ENCODE data around the gene TUBA4A. TPM values are rescaled to one million over a fixed set of nuclear protein-coding genes. Genes with fewer than 3 reads are reported as not detected.
A peak's percentile ranks its signal among the peaks of the same experiment; 100 is the strongest.

TUBA4A gene
- total RNA-seq (10 to 100 TPM; 14.3 to 43.9 TPM), polyA plus RNA-seq (ENCODE audit: insufficient read length in 2 of 2) (10 to 100 TPM; 73.6 to 84.9 TPM)
- long read RNA-seq, donor 1, transcript TUBA4A-201 (4 exons, 2,162 nt) = major isoform, 36 of 47 reads
- long read RNA-seq, donor 1, partial matches to known transcripts = 11 of 47 reads
- long read RNA-seq, donor 1, other reads (novel, unspliced or antisense) = 0 of 47 reads
- long read RNA-seq, donor 2, transcript TUBA4A-201 (4 exons, 2,162 nt) = major isoform, 7 of 13 reads
- long read RNA-seq, donor 2, partial matches to known transcripts = 5 of 13 reads
- long read RNA-seq, donor 2, other reads (novel, unspliced or antisense) = 0 of 13 reads
- long read RNA-seq, donor 3, transcript TUBA4A-201 (4 exons, 2,162 nt) = major isoform, 13 of 18 reads
- long read RNA-seq, donor 3, partial matches to known transcripts = 5 of 18 reads
- long read RNA-seq, donor 3, other reads (novel, unspliced or antisense) = 0 of 18 reads
- long read RNA-seq, donor 4, transcript TUBA4A-201 (4 exons, 2,162 nt) = major isoform, 11 of 21 reads
- long read RNA-seq, donor 4, partial matches to known transcripts = 8 of 21 reads
- long read RNA-seq, donor 4, other reads (novel, unspliced or antisense) = 0 of 21 reads

DNA sequence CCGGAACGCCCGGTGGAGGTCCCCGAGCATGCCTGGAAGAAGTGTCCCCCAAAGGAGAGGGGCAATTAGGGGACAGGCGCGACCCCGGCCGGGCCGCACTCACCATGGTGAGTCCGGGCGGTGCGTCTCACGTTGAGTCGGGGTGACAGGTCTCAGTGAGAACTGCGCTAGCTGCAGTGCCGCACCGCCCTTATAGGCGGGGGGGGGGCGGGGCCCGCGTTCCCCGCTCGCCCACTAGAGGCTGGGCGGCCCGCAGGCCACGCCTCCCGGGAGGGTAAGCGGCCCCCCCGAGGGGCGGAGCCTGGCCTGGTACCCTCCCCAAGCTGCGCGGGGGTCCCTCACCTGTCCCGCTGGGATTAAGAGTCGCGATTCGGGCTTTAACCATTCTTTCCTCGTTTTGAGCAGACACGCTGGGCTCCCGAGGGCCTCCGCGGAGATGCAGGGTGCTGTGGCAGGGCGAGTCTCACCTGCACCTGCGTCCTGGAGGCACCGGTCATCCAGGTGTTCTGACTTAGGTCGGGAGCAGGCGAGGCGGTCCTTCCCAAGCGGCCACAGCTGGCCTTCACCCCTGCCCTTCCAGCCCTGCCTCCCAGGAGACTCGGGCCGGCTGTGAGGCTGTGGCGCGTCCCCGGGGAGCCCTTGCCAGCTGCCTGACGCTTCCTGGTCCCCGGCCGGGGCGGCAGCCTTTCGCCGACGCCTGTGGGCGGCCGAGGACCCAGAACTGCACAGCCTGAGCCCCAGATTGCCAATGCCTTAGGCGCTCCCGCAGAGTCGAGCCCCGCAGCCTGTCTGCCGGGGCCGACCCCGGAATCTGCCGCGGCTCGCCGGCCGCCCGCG is at the start of gene TUBA4A:
TSS of gene TUBA4A (minus strand) at position 166 of the 837 bp plus-strand sequence. CDS start at position 106, 60 bp downstream.
- peak within 1 kb of the TSS; percentile 36 for H3K4me3 ChIP-seq (ENCODE audit: low read depth, low read length)
- H3K9me3 ChIP-seq (ENCODE audit: control insufficient read depth, insufficient read depth, low read length) = no peaks in the 10 kb centered on the region
- peaks cover 10% of the 10 kb centered on the region for H3K36me3 ChIP-seq (ENCODE audit: control insufficient read depth, insufficient read depth, low read length)
- WGBS (ENCODE audit: insufficient coverage) = under 1% methylated on average over 76 of the region's 76 CpGs
- H3K27ac ChIP-seq (ENCODE audit: low read depth, low read length) = no peak within 1 kb of the TSS
- DNase-seq (ENCODE audit: low read depth in 4 of 6, low spot score in 6 of 6) = peak in 2 of 6 donors; percentile 71 to 79
- peaks cover 42% of the 10 kb centered on the region for H3K4me1 ChIP-seq (ENCODE audit: control insufficient read depth, insufficient read depth, low read length)
- peaks cover 61% of the 10 kb centered on the region for H3K27me3 ChIP-seq (ENCODE audit: control insufficient read depth, insufficient read depth, low read length)

DNA sequence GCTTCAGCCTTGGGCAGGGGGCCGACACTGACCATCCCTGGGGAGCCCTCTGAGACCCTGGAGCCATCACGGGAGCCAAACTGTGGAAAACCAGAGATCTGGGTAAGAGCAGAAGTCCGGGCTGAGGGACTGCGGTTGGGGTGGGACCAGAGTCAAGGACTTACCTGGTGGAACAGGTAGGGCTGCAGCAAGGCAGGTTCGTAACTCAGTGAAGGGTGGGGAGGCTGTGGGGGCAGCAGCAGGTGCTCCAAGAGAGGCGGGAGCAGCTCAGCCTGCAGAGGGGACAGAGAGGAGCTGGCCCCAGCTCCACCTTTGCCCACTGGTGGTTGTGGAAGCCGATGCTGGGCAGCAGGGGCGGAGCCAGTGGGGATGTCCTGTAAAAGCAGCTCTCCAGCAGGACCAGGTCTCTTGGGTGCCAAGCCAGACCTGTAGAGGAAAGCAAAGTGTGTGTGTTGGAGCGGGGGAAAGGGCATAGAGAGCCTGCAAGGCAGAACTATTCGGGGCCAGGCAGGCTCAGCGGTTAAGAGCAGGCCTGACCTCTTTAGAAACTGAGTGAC is 48.8 kb upstream of the TUBA4A start:
- H3K36me3 ChIP-seq (ENCODE audit: control insufficient read depth, insufficient read depth, low read length) = peaks cover 41% of the 10 kb centered on the region
- peaks cover 8% of the 10 kb centered on the region for H3K4me1 ChIP-seq (ENCODE audit: control insufficient read depth, insufficient read depth, low read length)
- WGBS (ENCODE audit: insufficient coverage) = 71% methylated on average over 11 of the region's 11 CpGs
- H3K9me3 ChIP-seq (ENCODE audit: control insufficient read depth, insufficient read depth, low read length) = no peaks in the 10 kb centered on the region
- no peak for DNase-seq (ENCODE audit: low read depth in 4 of 6, low spot score in 6 of 6)
- peaks cover 10% of the 10 kb centered on the region for H3K27me3 ChIP-seq (ENCODE audit: control insufficient read depth, insufficient read depth, low read length)
- no peak overlapping the region for H3K27ac ChIP-seq (ENCODE audit: low read depth, low read length)
- no peak overlapping the region for H3K4me3 ChIP-seq (ENCODE audit: low read depth, low read length)

DNA sequence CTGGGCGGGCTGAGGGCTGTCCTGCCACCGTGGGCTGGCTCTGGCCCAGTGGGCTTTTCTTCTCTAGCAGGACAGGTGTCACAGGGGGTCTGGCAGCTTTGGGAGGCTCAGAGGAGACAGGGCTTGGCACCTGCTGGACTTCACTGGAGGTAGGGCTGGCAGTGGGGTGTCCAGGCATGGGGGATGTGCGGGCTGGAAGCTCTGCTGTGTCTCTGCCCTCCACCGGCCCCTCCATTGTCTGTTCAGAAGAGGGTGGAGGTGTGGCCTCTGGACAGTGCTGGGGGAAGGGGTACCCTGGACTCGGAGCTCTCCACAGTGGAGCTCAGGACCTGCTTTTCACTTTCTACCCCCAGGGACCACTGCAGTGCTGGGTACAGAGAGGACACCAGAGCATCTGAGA is 46.3 kb upstream of the TUBA4A start:
- Histone ChIP-seq H3K4me3 (ENCODE audit: low read depth, low read length) (no peak overlapping the region), H3K36me3 (ENCODE audit: control insufficient read depth, insufficient read depth, low read length) (peaks cover 56% of the 10 kb centered on the region), H3K27me3 (ENCODE audit: control insufficient read depth, insufficient read depth, low read length) (peaks cover 5% of the 10 kb centered on the region), H3K9me3 (ENCODE audit: control insufficient read depth, insufficient read depth, low read length) (no peaks in the 10 kb centered on the region), H3K27ac (ENCODE audit: low read depth, low read length) (no peak overlapping the region), H3K4me1 (ENCODE audit: control insufficient read depth, insufficient read depth, low read length) (peaks cover 6% of the 10 kb centered on the region)
- 59% methylated on average over 4 of the region's 5 CpGs for WGBS (ENCODE audit: insufficient coverage)
- no peak for DNase-seq (ENCODE audit: low read depth in 4 of 6, low spot score in 6 of 6)

DNA sequence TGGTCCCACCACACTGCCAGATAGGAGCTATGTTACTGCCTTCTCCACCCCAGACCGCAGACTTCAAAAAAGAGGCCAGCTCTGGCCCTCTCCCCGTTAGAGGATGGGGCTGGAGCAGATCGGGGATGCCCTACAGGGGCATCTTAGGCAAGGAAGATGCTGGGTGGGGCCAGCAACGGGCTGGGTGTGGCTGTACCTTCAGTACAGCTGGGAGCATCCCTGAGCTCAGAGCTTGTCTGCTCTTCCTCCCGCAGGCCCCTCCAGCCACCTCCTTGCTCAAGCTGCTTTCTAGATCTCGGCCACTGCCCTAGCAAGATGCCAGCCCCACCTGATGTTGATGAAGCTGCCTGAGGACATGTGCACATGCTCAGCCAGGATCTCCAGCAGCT is 45.6 kb upstream of the TUBA4A start:
- Histone ChIP-seq H3K9me3 (ENCODE audit: control insufficient read depth, insufficient read depth, low read length) (no peaks in the 10 kb centered on the region), H3K4me3 (ENCODE audit: low read depth, low read length) (no peak overlapping the region), H3K4me1 (ENCODE audit: control insufficient read depth, insufficient read depth, low read length) (peaks cover 11% of the 10 kb centered on the region), H3K27me3 (ENCODE audit: control insufficient read depth, insufficient read depth, low read length) (peaks cover 5% of the 10 kb centered on the region), H3K36me3 (ENCODE audit: control insufficient read depth, insufficient read depth, low read length) (peaks cover 59% of the 10 kb centered on the region), H3K27ac (ENCODE audit: low read depth, low read length) (no peak overlapping the region)
- WGBS (ENCODE audit: insufficient coverage) = 85% methylated on average over 6 of the region's 6 CpGs
- DNase-seq (ENCODE audit: low read depth in 4 of 6, low spot score in 6 of 6) = no peak

DNA sequence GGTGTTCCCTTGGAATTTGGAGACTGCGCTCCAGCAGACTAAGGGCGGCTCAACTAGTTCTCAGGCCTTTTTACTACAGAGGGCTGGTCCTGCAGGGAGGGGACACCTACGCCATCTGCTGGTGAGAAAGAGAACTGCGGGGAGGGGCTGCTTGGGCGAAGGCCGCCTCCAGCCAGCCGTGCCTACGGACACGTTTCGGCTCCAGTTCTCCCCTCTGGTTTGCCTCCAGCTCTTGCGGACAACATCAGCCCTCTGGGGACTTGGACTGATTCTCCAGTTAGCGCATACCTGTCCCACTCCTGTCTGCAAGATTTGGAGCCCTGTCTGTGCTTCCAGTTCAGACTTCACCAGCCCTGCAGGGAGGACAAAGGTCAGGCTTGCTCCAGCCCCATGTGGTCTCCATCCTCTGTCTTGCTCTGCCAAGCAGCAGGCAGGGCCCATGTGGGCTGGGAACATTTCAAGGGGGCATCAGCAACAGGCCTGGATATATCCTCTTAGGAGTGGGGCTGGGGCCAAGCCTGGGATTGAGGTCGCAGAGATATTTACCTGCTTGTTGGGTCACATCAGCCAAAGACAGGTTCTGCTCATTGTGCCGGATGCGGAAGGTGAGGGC is 45.1 kb upstream of the TUBA4A start:
- Histone ChIP-seq H3K36me3 (ENCODE audit: control insufficient read depth, insufficient read depth, low read length) (peaks cover 62% of the 10 kb centered on the region), H3K9me3 (ENCODE audit: control insufficient read depth, insufficient read depth, low read length) (no peaks in the 10 kb centered on the region), H3K4me1 (ENCODE audit: control insufficient read depth, insufficient read depth, low read length) (peaks cover 16% of the 10 kb centered on the region), H3K4me3 (ENCODE audit: low read depth, low read length) (no peak overlapping the region), H3K27me3 (ENCODE audit: control insufficient read depth, insufficient read depth, low read length) (peaks cover 5% of the 10 kb centered on the region), H3K27ac (ENCODE audit: low read depth, low read length) (no peak overlapping the region)
- WGBS (ENCODE audit: insufficient coverage) = 22% methylated on average over 15 of the region's 15 CpGs
- DNase-seq (ENCODE audit: low read depth in 4 of 6, low spot score in 6 of 6) = peak in 3 of 6 donors; percentile 66 to 91 (median 89)

DNA sequence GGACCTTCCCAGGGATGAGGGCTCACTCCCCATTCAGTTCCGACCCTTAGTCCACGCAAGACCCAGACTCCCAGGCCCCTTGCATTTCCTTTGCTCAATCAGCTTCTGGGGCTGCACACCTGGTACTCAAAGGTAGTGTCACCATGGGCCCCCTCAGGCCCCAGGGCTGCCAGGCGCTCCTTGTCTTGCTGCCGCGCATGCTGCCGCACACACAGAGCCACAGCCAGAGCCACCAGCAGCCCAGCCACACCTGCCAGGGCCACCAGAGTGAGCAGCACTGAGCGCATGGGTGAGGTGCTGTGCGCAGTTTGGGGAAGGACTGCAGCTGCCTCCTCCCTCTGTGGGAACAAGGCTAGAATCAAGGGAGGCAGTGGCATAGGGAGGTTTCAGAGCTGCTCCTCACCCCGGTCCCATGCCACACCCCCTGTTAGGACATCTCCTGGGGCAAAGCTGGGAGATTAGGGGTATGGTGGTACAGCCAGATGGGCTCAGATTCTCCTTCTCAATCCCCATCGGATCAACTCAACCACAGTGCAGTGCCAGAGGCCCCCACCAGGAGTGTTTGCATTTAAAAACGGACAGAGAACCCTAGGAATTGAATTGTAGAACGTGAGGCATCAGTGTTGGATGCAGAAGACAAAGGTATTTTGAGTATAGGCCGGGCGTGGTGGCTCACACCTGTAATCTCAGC is 44.2 kb upstream of the TUBA4A start:
- Histone ChIP-seq H3K4me3 (ENCODE audit: low read depth, low read length) (no peak overlapping the region), H3K9me3 (ENCODE audit: control insufficient read depth, insufficient read depth, low read length) (no peaks in the 10 kb centered on the region), H3K27ac (ENCODE audit: low read depth, low read length) (no peak overlapping the region), H3K36me3 (ENCODE audit: control insufficient read depth, insufficient read depth, low read length) (peaks cover 62% of the 10 kb centered on the region), H3K4me1 (ENCODE audit: control insufficient read depth, insufficient read depth, low read length) (peaks cover 20% of the 10 kb centered on the region), H3K27me3 (ENCODE audit: control insufficient read depth, insufficient read depth, low read length) (peaks cover 5% of the 10 kb centered on the region)
- WGBS (ENCODE audit: insufficient coverage) = 82% methylated on average over 12 of the region's 14 CpGs
- no peak for DNase-seq (ENCODE audit: low read depth in 4 of 6, low spot score in 6 of 6)

DNA sequence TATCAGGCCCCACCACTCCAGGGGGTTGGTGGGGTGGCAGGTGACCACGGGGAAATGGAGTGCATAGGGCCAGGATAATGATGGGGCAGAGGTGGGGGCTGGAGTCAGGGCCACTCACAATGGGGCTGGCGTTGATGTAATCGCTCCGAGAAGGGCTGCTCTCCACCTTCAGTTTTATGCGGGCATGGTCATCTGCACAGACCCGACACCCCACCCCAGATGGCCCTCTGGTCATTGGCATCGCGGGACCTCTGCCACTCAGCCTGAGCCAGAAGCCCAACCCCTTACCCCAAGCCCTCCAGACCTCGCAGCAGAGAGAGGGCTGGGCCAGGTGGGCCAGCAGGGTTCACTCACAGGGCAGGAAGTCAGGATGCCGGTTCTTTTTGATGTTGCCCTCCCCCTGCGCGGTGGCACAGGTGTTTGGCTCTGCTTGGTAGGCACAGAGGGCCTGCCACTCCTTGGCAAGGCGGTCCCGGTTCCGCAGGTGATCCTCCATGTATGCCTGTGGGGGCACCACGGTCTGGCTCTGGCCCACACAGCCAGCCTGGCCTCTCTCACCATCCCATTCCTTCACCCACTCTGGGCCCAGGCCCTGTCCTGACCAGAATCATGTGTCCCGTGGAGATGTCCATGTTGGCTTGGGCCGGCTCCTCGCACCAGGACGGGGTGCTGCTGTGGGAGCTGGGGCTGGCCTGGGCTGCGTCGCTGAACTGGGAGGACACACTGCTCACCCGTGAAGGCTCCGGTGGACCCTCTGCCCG is 43.1 kb upstream of the TUBA4A start:
- 86% methylated on average over 25 of the region's 25 CpGs for WGBS (ENCODE audit: insufficient coverage)
- Histone ChIP-seq H3K27me3 (ENCODE audit: control insufficient read depth, insufficient read depth, low read length) (peaks cover 5% of the 10 kb centered on the region), H3K4me3 (ENCODE audit: low read depth, low read length) (no peak overlapping the region), H3K4me1 (ENCODE audit: control insufficient read depth, insufficient read depth, low read length) (peaks cover 20% of the 10 kb centered on the region), H3K36me3 (ENCODE audit: control insufficient read depth, insufficient read depth, low read length) (peaks cover 51% of the 10 kb centered on the region), H3K9me3 (ENCODE audit: control insufficient read depth, insufficient read depth, low read length) (no peaks in the 10 kb centered on the region), H3K27ac (ENCODE audit: low read depth, low read length) (no peak overlapping the region)
- no peak for DNase-seq (ENCODE audit: low read depth in 4 of 6, low spot score in 6 of 6)

DNA sequence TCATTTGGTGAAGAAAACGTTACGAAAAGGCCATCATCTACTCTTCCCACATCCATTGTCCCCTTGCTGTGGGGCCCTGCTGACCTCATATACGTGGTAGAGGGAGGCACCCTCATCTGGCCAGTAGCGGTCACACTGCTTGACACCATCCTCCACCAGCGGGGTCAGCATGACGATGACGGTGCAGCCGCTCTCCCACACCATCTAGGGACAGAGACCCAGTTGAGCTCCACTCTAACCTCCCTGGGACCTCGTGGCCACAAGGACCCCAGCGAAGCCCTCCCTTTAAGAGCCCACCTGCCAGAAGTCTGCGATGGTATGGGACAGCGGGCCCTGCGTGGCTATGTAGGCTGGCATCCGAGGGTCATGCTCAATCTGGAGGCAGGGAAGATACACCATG is 42.4 kb upstream of the TUBA4A start:
- Histone ChIP-seq H3K27ac (ENCODE audit: low read depth, low read length) (no peak overlapping the region), H3K9me3 (ENCODE audit: control insufficient read depth, insufficient read depth, low read length) (no peaks in the 10 kb centered on the region), H3K36me3 (ENCODE audit: control insufficient read depth, insufficient read depth, low read length) (peaks cover 44% of the 10 kb centered on the region), H3K4me3 (ENCODE audit: low read depth, low read length) (no peak overlapping the region), H3K4me1 (ENCODE audit: control insufficient read depth, insufficient read depth, low read length) (peaks cover 20% of the 10 kb centered on the region), H3K27me3 (ENCODE audit: control insufficient read depth, insufficient read depth, low read length) (peaks cover 5% of the 10 kb centered on the region)
- no peak for DNase-seq (ENCODE audit: low read depth in 4 of 6, low spot score in 6 of 6)
- 84% methylated on average over 12 of the region's 14 CpGs for WGBS (ENCODE audit: insufficient coverage)

Data from spinal cord (tissue), 10 donors.